Medulla oblongata (tissue), 1 donor: ENCODE results near the gene SLC7A9.
"Not testable (repeated sequence)": the region's sequence is repeated elsewhere in the genome, so short reads cannot be mapped to it uniquely, and the experiment has no call there.

Experiments used
- DNase-seq: peaks from one replicate; pipeline ENCODE4 v3.0.0-alpha.2; 2015; ENCODE audit errors: extremely low spot score

Gene SLC7A9

GRCh38 chr19:32864318-32865007 lies 5.1 kb downstream of the SLC7A9 start:
- no peak for DNase-seq

GRCh38 chr19:32863841-32864240 lies 5.7 kb downstream of the SLC7A9 start:
- no peak for DNase-seq

GRCh38 chr19:32863301-32863700 lies 6.3 kb downstream of the SLC7A9 start:
- no peak for DNase-seq

GRCh38 chr19:32862741-32863140 lies 6.8 kb downstream of the SLC7A9 start:
- no peak for DNase-seq

GRCh38 chr19:32862173-32862572 lies 7.4 kb downstream of the SLC7A9 start:
- no peak for DNase-seq

GRCh38 chr19:32861596-32861995 lies 8.0 kb downstream of the SLC7A9 start:
- no peak for DNase-seq

GRCh38 chr19:32859591-32859990 lies 10.0 kb downstream of the SLC7A9 start:
- no peak for DNase-seq

GRCh38 chr19:32858559-32858958 lies 11.0 kb downstream of the SLC7A9 start:
- DNase-seq = no peak

GRCh38 chr19:32858155-32858554 lies 11.4 kb downstream of the SLC7A9 start:
- no peak for DNase-seq

- DNase-seq = no peak
These were observed 12.0 kb downstream of the SLC7A9 start for GRCh38 chr19:32857584-32857983.

- DNase-seq = not testable (repeated sequence)
These were observed 12.7 kb downstream of the SLC7A9 start for GRCh38 chr19:32856818-32857217.

- no peak for DNase-seq
These were observed 17.4 kb downstream of the SLC7A9 start for GRCh38 chr19:32852216-32852615.

- DNase-seq = not testable (repeated sequence)
These were observed 21.5 kb downstream of the SLC7A9 start for GRCh38 chr19:32848035-32848434.

- no peak for DNase-seq
These were observed 25.8 kb downstream of the SLC7A9 start for GRCh38 chr19:32843716-32844245.

GRCh38 chr19:32842061-32842460 lies 27.5 kb downstream of the SLC7A9 start:
- no peak for DNase-seq

GRCh38 chr19:32837531-32837930 lies 32.0 kb downstream of the SLC7A9 start:
- no peak for DNase-seq

- not testable (repeated sequence) for DNase-seq
These were observed 36.2 kb downstream of the SLC7A9 start for GRCh38 chr19:32833388-32833787.

- not testable (repeated sequence) for DNase-seq
These were observed 36.7 kb downstream of the SLC7A9 start for GRCh38 chr19:32832825-32833224.

GRCh38 chr19:32832094-32832493 lies 37.5 kb downstream of the SLC7A9 start:
- DNase-seq = not testable (repeated sequence)

- no peak for DNase-seq
These were observed 38.0 kb downstream of the SLC7A9 start for GRCh38 chr19:32831611-32832010.

GRCh38 chr19:32830231-32831014 lies 39.1 kb downstream of the SLC7A9 start:
- DNase-seq = no peak

GRCh38 chr19:32829345-32829896 lies 40.1 kb downstream of the SLC7A9 start:
- no peak for DNase-seq
